Measurements from ENCODE around the gene SELENOV. TPM values are rescaled to one million over a fixed set of nuclear protein-coding genes. Genes with fewer than 3 reads are reported as not detected.
A peak's percentile ranks its signal among the peaks of the same experiment; 100 is the strongest.

The SELENOV gene
- total and polyA plus RNA-seq, 9 of the 15 experiments (the other 6 are each of a cell fraction or from before 2014, with no cell fraction given): 0.04 to 0.09 (median 0.06) TPM; not detected in 4

DNA sequence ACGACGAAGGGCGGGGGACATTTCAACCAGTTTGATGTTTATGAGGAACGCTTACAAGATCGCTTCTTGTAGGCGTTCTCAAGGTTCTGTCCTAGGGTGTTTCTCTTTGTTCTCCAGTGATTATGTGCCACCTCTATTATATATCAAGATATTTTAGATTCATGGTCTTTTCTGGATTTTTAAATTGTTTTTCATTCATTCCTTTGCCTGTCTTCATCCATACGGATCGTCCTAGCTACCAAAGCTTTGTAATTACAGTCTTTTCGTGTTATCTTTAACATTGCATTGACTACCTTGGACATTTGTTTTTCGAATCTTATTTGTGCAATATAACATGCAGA, 25.4 kb downstream of the SELENOV start:
- no peaks in the 10 kb centered on the region for H4K20me1 ChIP-seq (replicated peaks; ENCODE audit: control insufficient read depth, insufficient read depth, low read length)
- H3K4me1 ChIP-seq (replicated peaks in 1 of 2; ENCODE audit: control insufficient read depth in 2 of 2, insufficient read depth in 2 of 2, low read length in 2 of 2): peaks cover 3 to 8% of the 10 kb centered on the region in 2 experiments; a peak in 2 of 5 replicates
- H3K4me2 ChIP-seq (ENCODE audit: insufficient read depth, low read length): peak overlapping the region; percentile 92
- H3K79me2 ChIP-seq (ENCODE audit: control insufficient read depth, insufficient read depth, low read length): peaks cover 17% of the 10 kb centered on the region
- intact Hi-C loops (cut with micrococcal nuclease): no loop called here
- H3K9me1 ChIP-seq (ENCODE audit: control insufficient read depth, insufficient read depth, low read length): no peaks in the 10 kb centered on the region
- peak overlapping the region; percentile 88; the same call in 1 of the 2 replicates for H3K4me3 ChIP-seq
- H2AFZ ChIP-seq (ENCODE audit: low read depth, low read length): peak overlapping the region; percentile 98
- in situ Hi-C loops (cut with MboI): no loop called here
- no peak for ATAC-seq
- 0 out of 3 replicates have a peak, but pooled peaks cover 2% of the 10 kb centered on the region for H3K36me3 ChIP-seq (ENCODE audit: control insufficient read depth, insufficient read depth, low read length)
- peaks cover 5 to 7% of the 10 kb centered on the region in 2 experiments; a peak in 2 of 5 replicates for H3K27me3 ChIP-seq (ENCODE audit: control insufficient read depth in 2 of 2, insufficient read depth in 2 of 2, low read length in 2 of 2)
- no peak overlapping the region for H3K27ac ChIP-seq (ENCODE audit: extremely low read depth, low read depth, low read length)
- WGBS (ENCODE audit: insufficient coverage, low coverage, missing lambda C conversion rate): 4% methylated on average over 10 of the region's 10 CpGs
- no peak overlapping the region for H3K9ac ChIP-seq (ENCODE audit: insufficient read depth in 1 of 2, low read depth in 2 of 2, low read length in 2 of 2)
- no peak for DNase-seq (ENCODE audit: extremely low read depth in 1 of 4, low spot score in 3 of 4)
- H3K9me3 ChIP-seq (replicated peaks; ENCODE audit: control insufficient read depth, insufficient read depth, low read depth, low read length): no peaks in the 10 kb centered on the region
- ChIA-PET CTCF (ENCODE audit: low intra/inter-chr PET ratio) (interaction anchor here (0.8 kb wide), 1 partner anchor 66 kb away, joined by 3 read pairs; no protein-coding TSS in a partner anchor), POLR2A (interaction anchor here (1.4 kb wide), 1 partner anchor 104 kb away, joined by 4 read pairs; the partner anchor contains the start of gene RPS16)
- no TSS peak for BruUV-seq (replicated peaks)
- FAIRE-seq: no peak
- no peak for TF ChIP-seq MYBL2 (IDR thresholded peaks at IDR 0.05; ENCODE audit: low read depth)
- TF ChIP-seq MYBL2 (CRISPR knock-in tag; IDR thresholded peaks at IDR 0.05; ENCODE audit: borderline replicate concordance): no peak
- no peak for TF ChIP-seq ATF1 (CRISPR knock-in tag; IDR thresholded peaks at IDR 0.05)
- peak; percentile 25; the same call in 1 of the 2 replicates for TF ChIP-seq ATF1 (tag; IDR thresholded peaks at IDR 0.05)
- TF ChIP-seq RFX5 (IDR thresholded peaks at IDR 0.05; ENCODE audit: low read depth, low read length): no peak
- TF ChIP-seq, protein P1, sequence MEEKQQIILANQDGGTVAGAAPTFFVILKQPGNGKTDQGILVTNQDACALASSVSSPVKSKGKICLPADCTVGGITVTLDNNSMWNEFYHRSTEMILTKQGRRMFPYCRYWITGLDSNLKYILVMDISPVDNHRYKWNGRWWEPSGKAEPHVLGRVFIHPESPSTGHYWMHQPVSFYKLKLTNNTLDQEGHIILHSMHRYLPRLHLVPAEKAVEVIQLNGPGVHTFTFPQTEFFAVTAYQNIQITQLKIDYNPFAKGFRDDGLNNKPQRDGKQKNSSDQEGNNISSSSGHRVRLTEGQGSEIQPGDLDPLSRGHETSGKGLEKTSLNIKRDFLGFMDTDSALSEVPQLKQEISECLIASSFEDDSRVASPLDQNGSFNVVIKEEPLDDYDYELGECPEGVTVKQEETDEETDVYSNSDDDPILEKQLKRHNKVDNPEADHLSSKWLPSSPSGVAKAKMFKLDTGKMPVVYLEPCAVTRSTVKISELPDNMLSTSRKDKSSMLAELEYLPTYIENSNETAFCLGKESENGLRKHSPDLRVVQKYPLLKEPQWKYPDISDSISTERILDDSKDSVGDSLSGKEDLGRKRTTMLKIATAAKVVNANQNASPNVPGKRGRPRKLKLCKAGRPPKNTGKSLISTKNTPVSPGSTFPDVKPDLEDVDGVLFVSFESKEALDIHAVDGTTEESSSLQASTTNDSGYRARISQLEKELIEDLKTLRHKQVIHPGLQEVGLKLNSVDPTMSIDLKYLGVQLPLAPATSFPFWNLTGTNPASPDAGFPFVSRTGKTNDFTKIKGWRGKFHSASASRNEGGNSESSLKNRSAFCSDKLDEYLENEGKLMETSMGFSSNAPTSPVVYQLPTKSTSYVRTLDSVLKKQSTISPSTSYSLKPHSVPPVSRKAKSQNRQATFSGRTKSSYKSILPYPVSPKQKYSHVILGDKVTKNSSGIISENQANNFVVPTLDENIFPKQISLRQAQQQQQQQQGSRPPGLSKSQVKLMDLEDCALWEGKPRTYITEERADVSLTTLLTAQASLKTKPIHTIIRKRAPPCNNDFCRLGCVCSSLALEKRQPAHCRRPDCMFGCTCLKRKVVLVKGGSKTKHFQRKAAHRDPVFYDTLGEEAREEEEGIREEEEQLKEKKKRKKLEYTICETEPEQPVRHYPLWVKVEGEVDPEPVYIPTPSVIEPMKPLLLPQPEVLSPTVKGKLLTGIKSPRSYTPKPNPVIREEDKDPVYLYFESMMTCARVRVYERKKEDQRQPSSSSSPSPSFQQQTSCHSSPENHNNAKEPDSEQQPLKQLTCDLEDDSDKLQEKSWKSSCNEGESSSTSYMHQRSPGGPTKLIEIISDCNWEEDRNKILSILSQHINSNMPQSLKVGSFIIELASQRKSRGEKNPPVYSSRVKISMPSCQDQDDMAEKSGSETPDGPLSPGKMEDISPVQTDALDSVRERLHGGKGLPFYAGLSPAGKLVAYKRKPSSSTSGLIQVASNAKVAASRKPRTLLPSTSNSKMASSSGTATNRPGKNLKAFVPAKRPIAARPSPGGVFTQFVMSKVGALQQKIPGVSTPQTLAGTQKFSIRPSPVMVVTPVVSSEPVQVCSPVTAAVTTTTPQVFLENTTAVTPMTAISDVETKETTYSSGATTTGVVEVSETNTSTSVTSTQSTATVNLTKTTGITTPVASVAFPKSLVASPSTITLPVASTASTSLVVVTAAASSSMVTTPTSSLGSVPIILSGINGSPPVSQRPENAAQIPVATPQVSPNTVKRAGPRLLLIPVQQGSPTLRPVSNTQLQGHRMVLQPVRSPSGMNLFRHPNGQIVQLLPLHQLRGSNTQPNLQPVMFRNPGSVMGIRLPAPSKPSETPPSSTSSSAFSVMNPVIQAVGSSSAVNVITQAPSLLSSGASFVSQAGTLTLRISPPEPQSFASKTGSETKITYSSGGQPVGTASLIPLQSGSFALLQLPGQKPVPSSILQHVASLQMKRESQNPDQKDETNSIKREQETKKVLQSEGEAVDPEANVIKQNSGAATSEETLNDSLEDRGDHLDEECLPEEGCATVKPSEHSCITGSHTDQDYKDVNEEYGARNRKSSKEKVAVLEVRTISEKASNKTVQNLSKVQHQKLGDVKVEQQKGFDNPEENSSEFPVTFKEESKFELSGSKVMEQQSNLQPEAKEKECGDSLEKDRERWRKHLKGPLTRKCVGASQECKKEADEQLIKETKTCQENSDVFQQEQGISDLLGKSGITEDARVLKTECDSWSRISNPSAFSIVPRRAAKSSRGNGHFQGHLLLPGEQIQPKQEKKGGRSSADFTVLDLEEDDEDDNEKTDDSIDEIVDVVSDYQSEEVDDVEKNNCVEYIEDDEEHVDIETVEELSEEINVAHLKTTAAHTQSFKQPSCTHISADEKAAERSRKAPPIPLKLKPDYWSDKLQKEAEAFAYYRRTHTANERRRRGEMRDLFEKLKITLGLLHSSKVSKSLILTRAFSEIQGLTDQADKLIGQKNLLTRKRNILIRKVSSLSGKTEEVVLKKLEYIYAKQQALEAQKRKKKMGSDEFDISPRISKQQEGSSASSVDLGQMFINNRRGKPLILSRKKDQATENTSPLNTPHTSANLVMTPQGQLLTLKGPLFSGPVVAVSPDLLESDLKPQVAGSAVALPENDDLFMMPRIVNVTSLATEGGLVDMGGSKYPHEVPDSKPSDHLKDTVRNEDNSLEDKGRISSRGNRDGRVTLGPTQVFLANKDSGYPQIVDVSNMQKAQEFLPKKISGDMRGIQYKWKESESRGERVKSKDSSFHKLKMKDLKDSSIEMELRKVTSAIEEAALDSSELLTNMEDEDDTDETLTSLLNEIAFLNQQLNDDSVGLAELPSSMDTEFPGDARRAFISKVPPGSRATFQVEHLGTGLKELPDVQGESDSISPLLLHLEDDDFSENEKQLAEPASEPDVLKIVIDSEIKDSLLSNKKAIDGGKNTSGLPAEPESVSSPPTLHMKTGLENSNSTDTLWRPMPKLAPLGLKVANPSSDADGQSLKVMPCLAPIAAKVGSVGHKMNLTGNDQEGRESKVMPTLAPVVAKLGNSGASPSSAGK (IDR thresholded peaks at IDR 0.05): 0 out of 2 replicates have a peak, but pooled peaks have one; percentile 2
- TF ChIP-seq, protein P2, sequence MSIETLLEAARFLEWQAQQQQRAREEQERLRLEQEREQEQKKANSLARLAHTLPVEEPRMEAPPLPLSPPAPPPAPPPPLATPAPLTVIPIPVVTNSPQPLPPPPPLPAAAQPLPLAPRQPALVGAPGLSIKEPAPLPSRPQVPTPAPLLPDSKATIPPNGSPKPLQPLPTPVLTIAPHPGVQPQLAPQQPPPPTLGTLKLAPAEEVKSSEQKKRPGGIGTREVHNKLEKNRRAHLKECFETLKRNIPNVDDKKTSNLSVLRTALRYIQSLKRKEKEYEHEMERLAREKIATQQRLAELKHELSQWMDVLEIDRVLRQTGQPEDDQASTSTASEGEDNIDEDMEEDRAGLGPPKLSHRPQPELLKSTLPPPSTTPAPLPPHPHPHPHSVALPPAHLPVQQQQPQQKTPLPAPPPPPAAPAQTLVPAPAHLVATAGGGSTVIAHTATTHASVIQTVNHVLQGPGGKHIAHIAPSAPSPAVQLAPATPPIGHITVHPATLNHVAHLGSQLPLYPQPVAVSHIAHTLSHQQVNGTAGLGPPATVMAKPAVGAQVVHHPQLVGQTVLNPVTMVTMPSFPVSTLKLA (conservative IDR thresholded peaks at IDR 0.05): peak in 1 of 2 experiments; percentile 11; a peak in 1 of 4 replicates
- no peak for TF ChIP-seq ZEB2 (IDR thresholded peaks at IDR 0.05)
- 0 out of 4 replicates have a peak, but pooled peaks of 1 of the 2 experiments have one; percentile 2 for TF ChIP-seq RAD21 (CRISPR knock-in tag; conservative IDR thresholded peaks at IDR 0.05 in 1 of 2, IDR thresholded peaks at IDR 0.05 in 1 of 2)
- TF ChIP-seq GTF2E2 (tag; IDR thresholded peaks at IDR 0.05): 0 out of 2 replicates have a peak, but pooled peaks have one; percentile 15

Data from K562 (cell line).